ENCODE data around the gene PKD1L1. TPM values are rescaled to one million over a fixed set of nuclear protein-coding genes. Genes with fewer than 3 reads are reported as not detected.

The PKD1L1 gene
- total RNA-seq, 4 donors from 2014 or later: 0.12 to 1.3 (median 0.45) TPM

DNA sequence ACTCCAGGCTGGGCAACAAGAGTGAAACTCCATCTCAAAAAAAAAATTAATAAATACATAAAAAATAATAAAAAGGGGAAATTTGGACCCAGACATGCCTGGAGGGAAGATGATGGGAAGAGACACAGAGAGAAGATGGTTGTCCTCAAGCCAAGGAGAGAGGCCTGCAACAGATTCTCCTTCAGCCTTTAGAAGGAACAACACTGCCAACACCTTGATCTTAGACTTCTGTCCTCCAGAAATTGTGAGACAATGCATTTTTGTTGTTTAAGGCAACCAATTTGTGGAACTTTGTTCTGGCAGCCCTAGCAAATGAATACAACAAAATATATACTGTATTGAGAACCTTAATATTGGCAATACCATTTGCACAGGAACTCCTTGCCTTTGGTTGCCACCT is 186.1 kb downstream of the PKD1L1 start:
- TF ChIP-seq POLR2AphosphoS5 (IDR thresholded peaks at IDR 0.05) (no peak), POLR2A (IDR thresholded peaks at IDR 0.05) (no peak), EP300 (IDR thresholded peaks at IDR 0.05) (no peak)
- TF ChIP-seq, protein P1, sequence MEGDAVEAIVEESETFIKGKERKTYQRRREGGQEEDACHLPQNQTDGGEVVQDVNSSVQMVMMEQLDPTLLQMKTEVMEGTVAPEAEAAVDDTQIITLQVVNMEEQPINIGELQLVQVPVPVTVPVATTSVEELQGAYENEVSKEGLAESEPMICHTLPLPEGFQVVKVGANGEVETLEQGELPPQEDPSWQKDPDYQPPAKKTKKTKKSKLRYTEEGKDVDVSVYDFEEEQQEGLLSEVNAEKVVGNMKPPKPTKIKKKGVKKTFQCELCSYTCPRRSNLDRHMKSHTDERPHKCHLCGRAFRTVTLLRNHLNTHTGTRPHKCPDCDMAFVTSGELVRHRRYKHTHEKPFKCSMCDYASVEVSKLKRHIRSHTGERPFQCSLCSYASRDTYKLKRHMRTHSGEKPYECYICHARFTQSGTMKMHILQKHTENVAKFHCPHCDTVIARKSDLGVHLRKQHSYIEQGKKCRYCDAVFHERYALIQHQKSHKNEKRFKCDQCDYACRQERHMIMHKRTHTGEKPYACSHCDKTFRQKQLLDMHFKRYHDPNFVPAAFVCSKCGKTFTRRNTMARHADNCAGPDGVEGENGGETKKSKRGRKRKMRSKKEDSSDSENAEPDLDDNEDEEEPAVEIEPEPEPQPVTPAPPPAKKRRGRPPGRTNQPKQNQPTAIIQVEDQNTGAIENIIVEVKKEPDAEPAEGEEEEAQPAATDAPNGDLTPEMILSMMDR (IDR thresholded peaks at IDR 0.05): no peak
- Histone ChIP-seq H3K4me3 (no peak overlapping the region), H3K36me3 (no peaks in the 10 kb centered on the region), H3K27me3 (no peaks in the 10 kb centered on the region), H3K9me3 (no peaks in the 10 kb centered on the region), H3K27ac (no peak overlapping the region), H3K4me1 (peaks cover 0 to 20% (median 0%) of the 10 kb centered on the region in 3 donors)
- no peak for ATAC-seq

DNA sequence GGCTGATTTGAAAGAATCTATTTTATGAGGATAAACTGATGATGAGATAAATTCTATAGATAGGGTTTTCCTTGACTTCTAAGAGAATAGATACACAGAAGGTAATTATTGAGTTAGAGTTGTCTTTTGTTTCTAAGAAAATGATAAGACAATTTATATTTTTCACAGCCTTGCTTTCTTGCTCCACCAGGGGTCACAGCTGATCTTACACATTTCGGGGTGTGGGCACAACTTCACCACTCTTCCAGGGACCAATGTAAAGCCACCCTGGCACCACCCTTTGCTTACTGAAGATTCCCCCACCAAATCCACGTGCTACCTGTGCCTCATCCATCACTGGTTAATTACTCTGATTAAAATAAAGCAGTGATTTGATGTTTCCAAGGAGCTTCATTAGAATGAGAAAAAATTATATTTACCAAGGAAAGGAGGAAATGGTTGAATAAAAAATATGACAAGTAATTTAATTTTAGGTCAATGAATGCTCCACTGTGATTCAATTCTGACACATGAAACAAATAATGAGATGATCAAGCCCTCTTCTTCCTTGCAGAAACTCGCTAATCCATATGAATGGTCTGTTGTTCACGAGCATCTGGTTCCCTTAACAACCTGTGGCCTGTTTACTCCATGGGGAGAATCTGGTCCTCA is 189.1 kb downstream of the PKD1L1 start:
- peaks cover 0 to 20% (median 0%) of the 10 kb centered on the region in 3 donors for H3K4me1 ChIP-seq
- H3K27me3 ChIP-seq: no peaks in the 10 kb centered on the region
- H3K4me3 ChIP-seq: no peak overlapping the region
- ATAC-seq: no peak
- peak overlapping the region in 1 of 4 donors; percentile 63 for H3K27ac ChIP-seq
- TF ChIP-seq POLR2A (IDR thresholded peaks at IDR 0.05) (no peak), POLR2AphosphoS5 (IDR thresholded peaks at IDR 0.05) (no peak), EP300 (IDR thresholded peaks at IDR 0.05) (no peak)
- TF ChIP-seq, protein P1 (IDR thresholded peaks at IDR 0.05): peak in 1 of 4 experiments; percentile 23
- no peaks in the 10 kb centered on the region for H3K9me3 ChIP-seq
- 82 to 86% methylated on average over 2 to 4 of the region's 4 CpGs for WGBS, 2 donors (ENCODE audit: low coverage in 1 of 2)
- H3K36me3 ChIP-seq: no peaks in the 10 kb centered on the region

DNA sequence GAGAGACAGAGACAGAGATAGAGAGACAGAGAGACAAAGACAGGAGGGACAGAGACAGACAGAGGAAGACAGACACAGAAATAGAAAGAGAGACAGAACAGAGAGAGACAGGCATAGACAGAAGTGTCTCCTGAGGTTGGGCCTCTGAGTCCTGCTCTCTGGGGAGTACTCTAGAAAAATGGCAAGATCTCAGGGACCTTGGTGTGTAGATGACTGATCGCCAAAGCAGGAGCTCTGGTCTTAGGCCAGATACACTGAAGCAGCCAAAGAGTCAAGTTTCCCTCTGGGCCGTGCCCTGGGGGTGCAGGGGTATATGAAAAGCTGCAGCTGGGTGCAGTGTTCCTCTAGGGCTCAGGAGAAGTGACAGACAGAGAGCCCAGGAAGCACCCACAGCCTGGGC is 189.7 kb downstream of the PKD1L1 start:
- H3K4me1 ChIP-seq: peaks cover 0 to 18% (median 0%) of the 10 kb centered on the region in 3 donors
- ATAC-seq: no peak
- WGBS, 2 donors (ENCODE audit: low coverage in 1 of 2): 63 to 80% methylated on average over 1 to 2 of the region's 2 CpGs

DNA sequence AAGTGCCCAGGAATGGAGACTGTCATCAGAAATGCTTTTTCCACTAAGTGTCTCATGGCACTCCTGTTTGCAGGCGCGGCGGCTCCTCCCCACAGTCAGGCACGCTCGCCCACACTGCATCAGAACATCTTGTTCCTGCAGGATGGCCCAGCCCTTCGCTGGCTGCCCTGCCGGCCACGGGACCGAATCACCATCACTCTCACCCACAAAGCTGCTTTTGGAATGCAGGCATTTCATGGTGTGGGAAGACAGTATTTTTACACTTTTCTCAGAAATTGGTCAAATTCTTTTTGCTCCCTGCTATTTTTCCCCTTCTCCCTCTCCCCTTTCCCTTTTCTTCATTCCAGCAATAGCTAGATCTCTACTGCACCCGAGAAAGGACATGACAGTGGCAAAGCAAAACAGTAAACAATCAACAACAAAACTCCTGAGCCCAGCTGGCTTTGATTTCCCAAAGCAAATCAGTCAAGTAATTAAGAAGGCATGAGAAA is 190.3 kb downstream of the PKD1L1 start:
- WGBS, 2 donors (ENCODE audit: low coverage in 1 of 2): 71 to 86% methylated on average over 4 to 9 of the region's 10 CpGs
- Histone ChIP-seq H3K4me3 (no peak overlapping the region), H3K27me3 (no peaks in the 10 kb centered on the region), H3K36me3 (no peaks in the 10 kb centered on the region), H3K27ac (peak overlapping the region in 3 of 4 donors; percentile 23 to 70 (median 51)), H3K4me1 (peaks cover 0 to 12% (median 0%) of the 10 kb centered on the region in 3 donors), H3K9me3 (no peaks in the 10 kb centered on the region)
- TF ChIP-seq POLR2A (IDR thresholded peaks at IDR 0.05): no peak
- TF ChIP-seq POLR2AphosphoS5 (IDR thresholded peaks at IDR 0.05): peak; percentile 36
- ATAC-seq: peak; percentile 79

More for the DNA sequence above, 189.7 kb downstream of the PKD1L1 start:
- TF ChIP-seq EP300 (IDR thresholded peaks at IDR 0.05) (no peak), POLR2AphosphoS5 (IDR thresholded peaks at IDR 0.05) (no peak), POLR2A (IDR thresholded peaks at IDR 0.05) (no peak)
- TF ChIP-seq, protein P1 (IDR thresholded peaks at IDR 0.05): no peak
- Histone ChIP-seq H3K36me3 (no peaks in the 10 kb centered on the region), H3K4me3 (no peak overlapping the region), H3K27ac (peak overlapping the region in 2 of 4 donors; percentile 51 to 63), H3K27me3 (no peaks in the 10 kb centered on the region), H3K9me3 (no peaks in the 10 kb centered on the region)

DNA sequence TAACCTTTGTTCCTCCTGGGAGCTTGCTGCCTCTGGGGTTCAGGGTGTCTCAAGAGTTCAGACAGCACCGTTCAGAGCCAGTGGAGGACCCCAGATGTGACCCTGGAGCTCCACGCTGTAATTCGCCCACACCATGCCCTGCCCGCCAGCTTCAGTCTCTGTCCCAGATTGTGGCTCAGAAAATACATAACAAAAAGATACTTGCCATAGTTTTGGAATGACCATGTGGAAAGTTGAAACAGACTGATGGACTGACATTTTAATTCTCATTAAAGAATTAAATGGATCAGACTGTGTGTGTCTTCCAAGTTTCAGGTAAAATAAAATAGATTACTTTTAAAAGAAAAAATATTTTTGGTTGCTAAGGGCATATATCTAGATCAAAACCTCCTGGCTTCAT is 191.6 kb downstream of the PKD1L1 start:
- Histone ChIP-seq H3K4me1 (peaks cover 0 to 8% (median 0%) of the 10 kb centered on the region in 3 donors), H3K9me3 (no peaks in the 10 kb centered on the region), H3K4me3 (no peak overlapping the region), H3K27me3 (no peaks in the 10 kb centered on the region), H3K36me3 (no peaks in the 10 kb centered on the region), H3K27ac (peak overlapping the region in 2 of 4 donors; percentile 60 to 70)
- no peak for ATAC-seq
- no peak for TF ChIP-seq POLR2AphosphoS5 (IDR thresholded peaks at IDR 0.05)
- TF ChIP-seq, protein P1 (IDR thresholded peaks at IDR 0.05): no peak
- no peak for TF ChIP-seq POLR2A (IDR thresholded peaks at IDR 0.05)
- no peak for TF ChIP-seq EP300 (IDR thresholded peaks at IDR 0.05)
- 67% methylated on average over 4 of the region's 4 CpGs; no CpG with 5 or more reads in 1 of the 2 donors for WGBS, 2 donors (ENCODE audit: low coverage in 1 of 2)

Data from gastroesophageal sphincter (tissue), 4 donors.